Measurements from ENCODE around the gene RNF157. TPM values are rescaled to one million over a fixed set of nuclear protein-coding genes. Genes with fewer than 3 reads are reported as not detected.

RNF157 gene
- total and polyA plus RNA-seq, 2 of the 13 experiments (the other 11 are each of a cell fraction or from before 2014, with no cell fraction given), result 0.44 to 1.5 TPM

GRCh38 chr17:76103274-76104139 is 136.8 kb downstream of the RNF157 start, which contains the start of gene EXOC7 (continued):
- TF ChIP-seq THAP9 (CRISPR knock-in tag; IDR thresholded peaks at IDR 0.05; ENCODE audit: borderline replicate concordance) (peak; percentile 97), CENPT (CRISPR knock-in tag; IDR thresholded peaks at IDR 0.05; ENCODE audit: low read depth) (no peak), HMGA1 (CRISPR knock-in tag; conservative IDR thresholded peaks at IDR 0.05) (no peak), ATF2 (CRISPR knock-in tag; IDR thresholded peaks at IDR 0.05) (peak; percentile 38), IRF2 (CRISPR knock-in tag; IDR thresholded peaks at IDR 0.05) (peak; percentile 72; the same call in 1 of the 2 replicates), RFXANK (CRISPR knock-in tag; IDR thresholded peaks at IDR 0.05) (no peak), ZNF530 (CRISPR knock-in tag; IDR thresholded peaks at IDR 0.05; ENCODE audit: low read depth) (no peak), ZNF337 (CRISPR knock-in tag; IDR thresholded peaks at IDR 0.05; ENCODE audit: borderline replicate concordance, low read depth) (peak; percentile 90; the same call in 1 of the 2 replicates), ZFP37 (CRISPR knock-in tag; IDR thresholded peaks at IDR 0.05; ENCODE audit: borderline replicate concordance) (no peak), FOXO1 (CRISPR knock-in tag; IDR thresholded peaks at IDR 0.05) (peak; percentile 62), ZHX1 (CRISPR knock-in tag; IDR thresholded peaks at IDR 0.05; ENCODE audit: low read depth) (no peak), REXO4 (CRISPR knock-in tag; IDR thresholded peaks at IDR 0.05; ENCODE audit: borderline replicate concordance) (no peak), EZH2 (conservative IDR thresholded peaks at IDR 0.05; ENCODE audit: low read depth, low read length) (no peak), ZNF354B (CRISPR knock-in tag; IDR thresholded peaks at IDR 0.05) (0 out of 2 replicates have a peak, but pooled peaks have one; percentile 37), ZNF747 (CRISPR knock-in tag; IDR thresholded peaks at IDR 0.05; ENCODE audit: borderline replicate concordance) (peak; percentile 14; the same call in 1 of the 2 replicates), RERE (CRISPR knock-in tag; IDR thresholded peaks at IDR 0.05; ENCODE audit: low read depth) (no peak)
